Esophagus squamous epithelium (tissue), 5 donors: Measurements from ENCODE around the gene RBBP8NL. TPM values are rescaled to one million over a fixed set of nuclear protein-coding genes. Genes with fewer than 3 reads are reported as not detected.

ENCODE experiments used
- DNase-seq: peaks from one replicate; lab custom pipeline; 2025; lab: John Stamatoyannopoulos, UW
- H3K27ac ChIP-seq, 4 donors: fragments of 200-600 bp; sonication (generic); one replicate each; pipeline ENCODE4 v1.5.1; 2016 to 2019; ENCODE audit warnings: mild to moderate bottlenecking in 1 of 4
- H3K27me3 ChIP-seq, 4 donors: fragments of 200-600 bp; sonication (generic); 1 replicate in 3 of 4; 2 replicates in 1 of 4; pipeline versions ENCODE4 v1.5.1 to v1.6.0; 2017 to 2021; ENCODE audit warnings: antibody characterized with exemption in 1 of 4
- H3K36me3 ChIP-seq, 3 donors: fragments of 200-600 bp; sonication (generic); one replicate each; pipeline ENCODE4 v1.5.1; 2016 to 2019
- H3K4me1 ChIP-seq, 3 donors: fragments of 200-600 bp; sonication (generic); one replicate each; pipeline ENCODE4 v1.5.1; 2017 to 2019
- H3K4me3 ChIP-seq, 4 donors: fragments of 200-600 bp; sonication (generic); 1 replicate in 3 of 4; 2 replicates in 1 of 4; pipeline ENCODE4 v1.5.1; 2016 to 2019; ENCODE audit warnings: mild to moderate bottlenecking in 2 of 4, moderate library complexity in 1 of 4
- H3K9me3 ChIP-seq, 3 donors: fragments of 200-600 bp; sonication (generic); one replicate each; pipeline ENCODE4 v1.5.1; 2016 to 2019
- CTCF ChIP-seq, 6 experiments: fragments of 450-650 bp in 4 of 6; fragments of 200-600 bp in 2 of 6; sonication (generic) in 2 of 6; IDR thresholded peaks; one replicate each; pipeline ENCODE4 v1.5.1; 2016 to 2019; ENCODE audit warnings: antibody characterized with exemption in 6 of 6, mild to moderate bottlenecking in 4 of 6, moderate library complexity in 4 of 6
- POLR2A ChIP-seq, 4 donors: fragments of 450-650 bp; IDR thresholded peaks; one replicate each; pipeline ENCODE4 v1.6.1; 2017; ENCODE audit warnings: antibody characterized with exemption in 4 of 4, mild to moderate bottlenecking in 4 of 4, moderate library complexity in 3 of 4
- WGBS, 2 donors: methylation state at CpG; one replicate each; pipeline ENCODE4 v1.1.5; 2018; 5-methylcytosine and 5-hydroxymethylcytosine counted together
- intact Hi-C: fragments of 100-400 bp; cut with DNase I; formaldehyde crosslinking; loops from one replicate; pipeline ENCODE4 v1.15.0; 2022
- total RNA-seq, 4 donors: library from RNA; depleted of rRNA; stranded (reverse); fragments of >200 nt; gene quantifications; one replicate each; pipeline ENCODE4 v1.1.0, GENCODE V29; 2016
- donor health status: DM: yes; HTN: yes; CAD: no.

The RBBP8NL gene
- total RNA-seq, 4 donors from 2014 or later: 1.1 to 6.2 (median 4.0) TPM

- Histone ChIP-seq H3K4me3 (no peak overlapping the region), H3K4me1 (no peaks in the 10 kb centered on the region), H3K36me3 (no peaks in the 10 kb centered on the region), H3K27ac (no peak overlapping the region), H3K9me3 (no peaks in the 10 kb centered on the region), H3K27me3 (peaks cover 0 to 97% (median 0%) of the 10 kb centered on the region in 4 donors)
- no peak for TF ChIP-seq CTCF (IDR thresholded peaks at IDR 0.05)
- TF ChIP-seq POLR2A (IDR thresholded peaks at IDR 0.05): no peak
- intact Hi-C loops: no loop called here
- DNase-seq: no peak
- 80 to 83% methylated on average over 2 to 9 of the region's 17 CpGs for whole genome bisulfite sequencing, 2 donors
Measured at GRCh38 chr20:62457098-62457497, 29.8 kb upstream of the RBBP8NL start.

- no peak overlapping the region for H3K4me3 ChIP-seq
- no peak for TF ChIP-seq POLR2A (IDR thresholded peaks at IDR 0.05)
- no peak for TF ChIP-seq CTCF (IDR thresholded peaks at IDR 0.05)
- H3K27ac ChIP-seq: no peak overlapping the region
- H3K27me3 ChIP-seq: peaks cover 0 to 95% (median 0%) of the 10 kb centered on the region in 4 donors
- intact Hi-C loops: no loop called here
- WGBS, 2 donors: 81 to 93% methylated on average over 4 to 9 of the region's 15 CpGs
- no peaks in the 10 kb centered on the region for H3K4me1 ChIP-seq
- H3K36me3 ChIP-seq: no peaks in the 10 kb centered on the region
- H3K9me3 ChIP-seq: no peaks in the 10 kb centered on the region
- no peak for DNase-seq
Measured at GRCh38 chr20:62455929-62456328, 28.6 kb upstream of the RBBP8NL start.

GRCh38 chr20:62454904-62455636 lies 27.7 kb upstream of the RBBP8NL start:
- H3K4me3 ChIP-seq: no peak overlapping the region
- WGBS, 2 donors: 50 to 68% methylated on average over 15 to 25 of the region's 30 CpGs
- intact Hi-C loops: no loop called here
- H3K4me1 ChIP-seq: no peaks in the 10 kb centered on the region
- no peaks in the 10 kb centered on the region for H3K36me3 ChIP-seq
- H3K27ac ChIP-seq: no peak overlapping the region
- peaks cover 0 to 97% (median 0%) of the 10 kb centered on the region in 4 donors for H3K27me3 ChIP-seq
- no peaks in the 10 kb centered on the region for H3K9me3 ChIP-seq
- no peak for DNase-seq
- TF ChIP-seq POLR2A (IDR thresholded peaks at IDR 0.05) (no peak), CTCF (IDR thresholded peaks at IDR 0.05) (no peak)

- TF ChIP-seq CTCF (IDR thresholded peaks at IDR 0.05) (no peak), POLR2A (IDR thresholded peaks at IDR 0.05) (no peak)
- no peak for DNase-seq
- Histone ChIP-seq H3K27ac (no peak overlapping the region), H3K4me1 (no peaks in the 10 kb centered on the region), H3K36me3 (no peaks in the 10 kb centered on the region), H3K9me3 (no peaks in the 10 kb centered on the region), H3K4me3 (no peak overlapping the region), H3K27me3 (peaks cover 0 to 97% (median 0%) of the 10 kb centered on the region in 4 donors)
- intact Hi-C loops: no loop called here
- 80 to 85% methylated on average over 7 to 15 of the region's 17 CpGs for WGBS, 2 donors
Measured at GRCh38 chr20:62453186-62453808, 26.0 kb upstream of the RBBP8NL start.

- H3K27me3 ChIP-seq: peaks cover 0 to 97% (median 0%) of the 10 kb centered on the region in 4 donors
- intact Hi-C loops: no loop called here
- no peaks in the 10 kb centered on the region for H3K9me3 ChIP-seq
- no peak overlapping the region for H3K4me3 ChIP-seq
- DNase-seq: no peak
- no peaks in the 10 kb centered on the region for H3K4me1 ChIP-seq
- no peaks in the 10 kb centered on the region for H3K36me3 ChIP-seq
- WGBS, 2 donors: 31 to 60% methylated on average over 1 to 8 of the region's 18 CpGs
- TF ChIP-seq POLR2A (IDR thresholded peaks at IDR 0.05) (no peak), CTCF (IDR thresholded peaks at IDR 0.05) (no peak)
- no peak overlapping the region for H3K27ac ChIP-seq
Measured at GRCh38 chr20:62452475-62453095, 25.2 kb upstream of the RBBP8NL start.
